Endodermal cell (in vitro differentiated cells): ENCODE measurements around the gene NUP88. TPM values are rescaled to one million over a fixed set of nuclear protein-coding genes. Genes with fewer than 3 reads are reported as not detected.

Experiments used
- DNase-seq: peaks from one replicate; pipeline ENCODE4 v3.0.0-alpha.2; 2017
- H3K27ac ChIP-seq: 2 replicates; pipeline ENCODE4 v1.5.1; 2013; ENCODE audit warnings: mild to moderate bottlenecking, low read depth, low read length, moderate library complexity
- H3K27me3 ChIP-seq: 2 replicates; pipeline ENCODE4 v1.6.1; 2013; ENCODE audit warnings: mild to moderate bottlenecking, low read length, moderate library complexity; ENCODE audit not compliant: insufficient read depth, control insufficient read depth, poor library complexity, severe bottlenecking
- H3K36me3 ChIP-seq: 2 replicates; pipeline ENCODE4 v1.7.0; 2013; ENCODE audit warnings: mild to moderate bottlenecking, low read length, moderate library complexity; ENCODE audit not compliant: control insufficient read depth, insufficient read depth
- H3K4me1 ChIP-seq: one replicate; pipeline ENCODE4 v1.7.0; 2013; ENCODE audit warnings: low read length; ENCODE audit not compliant: control insufficient read depth, insufficient read depth
- H3K4me3 ChIP-seq: 2 replicates; pipeline ENCODE4 v1.5.1; 2013; ENCODE audit warnings: mild to moderate bottlenecking, low read length, moderate library complexity
- H3K9ac ChIP-seq: 2 replicates; pipeline ENCODE4 v1.6.1; 2013; ENCODE audit warnings: mild to moderate bottlenecking, low read length, moderate library complexity; ENCODE audit not compliant: poor library complexity, severe bottlenecking; ENCODE audit errors: extremely low read depth
- H3K9me3 ChIP-seq: 2 replicates; pipeline ENCODE4 v1.6.1; 2013; ENCODE audit warnings: mild to moderate bottlenecking, low read length, moderate library complexity; ENCODE audit not compliant: control insufficient read depth
- H3K27ac Mint-ChIP-seq: 2 replicates; pipeline ENCODE4 v1.8.0; 2020; ENCODE audit warnings: mixed read lengths
- H3K27me3 Mint-ChIP-seq: 2 replicates; pipeline ENCODE4 v1.8.0; 2021; ENCODE audit warnings: mild to moderate bottlenecking, mixed read lengths; ENCODE audit not compliant: insufficient read depth
- H3K36me3 Mint-ChIP-seq: 2 replicates; pipeline ENCODE4 v1.8.0; 2020; ENCODE audit warnings: low read depth, mixed read lengths
- H3K4me1 Mint-ChIP-seq: 2 replicates; pipeline ENCODE4 v1.8.0; 2020; ENCODE audit warnings: mixed read lengths
- H3K4me3 Mint-ChIP-seq: 2 replicates; pipeline ENCODE4 v1.8.0; 2020; ENCODE audit warnings: mild to moderate bottlenecking, moderate library complexity, mixed read lengths
- H3K9me3 Mint-ChIP-seq: 2 replicates; pipeline ENCODE4 v1.8.0; 2020; ENCODE audit warnings: mild to moderate bottlenecking, mixed read lengths
- CTCF ChIP-seq: fragments of 200-600 bp; sonication (generic); conservative IDR thresholded peaks from 2 replicates; pipeline ENCODE4 v1.5.0; 2021; ENCODE audit warnings: antibody characterized with exemption, mild to moderate bottlenecking
- WGBS, 2 experiments: methylation state at CpG; one replicate each; pipeline versions ENCODE4 v1.1.5 to v1.1.7; 2013; ENCODE audit warnings: missing lambda C conversion rate in 2 of 2, mixed read lengths in 1 of 2; ENCODE audit not compliant: insufficient coverage in 1 of 2, insufficient read length in 1 of 2; 5-methylcytosine and 5-hydroxymethylcytosine counted together
- total RNA-seq, 2 donors: library from RNA; stranded (reverse); fragmentation: NEBNext Ultra II Directional in 1 of 2; extraction: Animal tissue kit (Norgen Biotek cat#: 25700) in 1 of 2; gene quantifications; 2 replicates in 1 of 2; 3 replicates in 1 of 2; pipeline ENCODE4 v1.2.1, GENCODE V29; 2021

Gene NUP88
- total RNA-seq, 2 donors from 2014 or later, result 72.2 to 79.0 TPM

- Mint-ChIP-seq H3K36me3 (peaks cover 60% of the 10 kb centered on the region), H3K4me1 (peaks cover 19% of the 10 kb centered on the region), H3K9me3 (no peaks in the 10 kb centered on the region), H3K27ac (no peak overlapping the region), H3K27me3 (peaks cover 23% of the 10 kb centered on the region), H3K4me3 (no peak overlapping the region)
- Histone ChIP-seq H3K27ac (no peak overlapping the region), H3K9ac (no peak overlapping the region), H3K27me3 (peaks cover 10% of the 10 kb centered on the region), H3K4me3 (no peak overlapping the region), H3K9me3 (no peaks in the 10 kb centered on the region), H3K36me3 (peaks cover 61% of the 10 kb centered on the region), H3K4me1 (no peaks in the 10 kb centered on the region)
- no peak for TF ChIP-seq CTCF
- DNase-seq, result no peak
- WGBS, 2 experiments, result 90 to 93% methylated on average over 2 of the region's 2 CpGs
These were observed 64.5 kb downstream of the NUP88 start for GRCh38 chr17:5354886-5355415.

GRCh38 chr17:5354310-5354709 is 65.2 kb downstream of the NUP88 start:
- Histone ChIP-seq H3K27ac (no peak overlapping the region), H3K27me3 (peaks cover 5% of the 10 kb centered on the region), H3K4me3 (no peak overlapping the region), H3K9me3 (no peaks in the 10 kb centered on the region), H3K36me3 (peaks cover 57% of the 10 kb centered on the region), H3K9ac (no peak overlapping the region), H3K4me1 (no peaks in the 10 kb centered on the region)
- H3K9me3 Mint-ChIP-seq, result no peaks in the 10 kb centered on the region
- no peak overlapping the region for H3K27ac Mint-ChIP-seq
- WGBS, 2 experiments, result 97% methylated on average over 2 of the region's 2 CpGs; no CpG with 5 or more reads in 1 of the 2 experiments
- DNase-seq, result no peak
- H3K4me3 Mint-ChIP-seq, result no peak overlapping the region
- TF ChIP-seq CTCF, result no peak
- peaks cover 16% of the 10 kb centered on the region for H3K27me3 Mint-ChIP-seq
- H3K36me3 Mint-ChIP-seq, result peaks cover 56% of the 10 kb centered on the region
- H3K4me1 Mint-ChIP-seq, result peaks cover 19% of the 10 kb centered on the region

GRCh38 chr17:5352681-5353289 is 66.7 kb downstream of the NUP88 start:
- H3K27me3 ChIP-seq, result no peaks in the 10 kb centered on the region
- peaks cover 3% of the 10 kb centered on the region for H3K27me3 Mint-ChIP-seq
- no peak overlapping the region for H3K4me3 Mint-ChIP-seq
- no peak overlapping the region for H3K9ac ChIP-seq
- no peak overlapping the region for H3K27ac ChIP-seq
- peaks cover 50% of the 10 kb centered on the region for H3K36me3 ChIP-seq
- 84 to 94% methylated on average over 2 to 4 of the region's 4 CpGs for WGBS, 2 experiments
- H3K27ac Mint-ChIP-seq, result no peak overlapping the region
- no peaks in the 10 kb centered on the region for H3K9me3 Mint-ChIP-seq
- H3K4me1 ChIP-seq, result no peaks in the 10 kb centered on the region
- peaks cover 55% of the 10 kb centered on the region for H3K36me3 Mint-ChIP-seq
- H3K4me3 ChIP-seq, result no peak overlapping the region
- no peak for TF ChIP-seq CTCF
- H3K4me1 Mint-ChIP-seq, result peaks cover 18% of the 10 kb centered on the region
- H3K9me3 ChIP-seq, result no peaks in the 10 kb centered on the region
- no peak for DNase-seq
